Neuron (in vitro differentiated cells): ENCODE results near the gene RFC4.
"Not testable (repeated sequence)": the region's sequence is repeated elsewhere in the genome, so short reads cannot be mapped to it uniquely, and the experiment has no call there.

Experiments used
- H2AFZ ChIP-seq: one replicate; pipeline ENCODE4 v1.6.1; 2013; ENCODE audit warnings: low read depth, mild to moderate bottlenecking, inconsistent platforms, low read length, moderate library complexity
- H3K27me3 ChIP-seq: one replicate; pipeline ENCODE4 v1.6.1; 2013; ENCODE audit warnings: low read length; ENCODE audit not compliant: insufficient read depth
- H3K36me3 ChIP-seq: one replicate; pipeline ENCODE4 v1.6.1; 2013; ENCODE audit warnings: low read length; ENCODE audit not compliant: insufficient read depth
- H3K4me1 ChIP-seq: one replicate; pipeline ENCODE4 v1.6.1; 2013; ENCODE audit warnings: low read length; ENCODE audit not compliant: insufficient read depth
- H3K4me3 ChIP-seq: 2 replicates; pipeline ENCODE4 v1.5.1; 2013; ENCODE audit warnings: mild to moderate bottlenecking, low read length, moderate library complexity
- H3K9me3 ChIP-seq: one replicate; pipeline ENCODE4 v1.6.1; 2013; ENCODE audit warnings: low read length

Gene RFC4

DNA sequence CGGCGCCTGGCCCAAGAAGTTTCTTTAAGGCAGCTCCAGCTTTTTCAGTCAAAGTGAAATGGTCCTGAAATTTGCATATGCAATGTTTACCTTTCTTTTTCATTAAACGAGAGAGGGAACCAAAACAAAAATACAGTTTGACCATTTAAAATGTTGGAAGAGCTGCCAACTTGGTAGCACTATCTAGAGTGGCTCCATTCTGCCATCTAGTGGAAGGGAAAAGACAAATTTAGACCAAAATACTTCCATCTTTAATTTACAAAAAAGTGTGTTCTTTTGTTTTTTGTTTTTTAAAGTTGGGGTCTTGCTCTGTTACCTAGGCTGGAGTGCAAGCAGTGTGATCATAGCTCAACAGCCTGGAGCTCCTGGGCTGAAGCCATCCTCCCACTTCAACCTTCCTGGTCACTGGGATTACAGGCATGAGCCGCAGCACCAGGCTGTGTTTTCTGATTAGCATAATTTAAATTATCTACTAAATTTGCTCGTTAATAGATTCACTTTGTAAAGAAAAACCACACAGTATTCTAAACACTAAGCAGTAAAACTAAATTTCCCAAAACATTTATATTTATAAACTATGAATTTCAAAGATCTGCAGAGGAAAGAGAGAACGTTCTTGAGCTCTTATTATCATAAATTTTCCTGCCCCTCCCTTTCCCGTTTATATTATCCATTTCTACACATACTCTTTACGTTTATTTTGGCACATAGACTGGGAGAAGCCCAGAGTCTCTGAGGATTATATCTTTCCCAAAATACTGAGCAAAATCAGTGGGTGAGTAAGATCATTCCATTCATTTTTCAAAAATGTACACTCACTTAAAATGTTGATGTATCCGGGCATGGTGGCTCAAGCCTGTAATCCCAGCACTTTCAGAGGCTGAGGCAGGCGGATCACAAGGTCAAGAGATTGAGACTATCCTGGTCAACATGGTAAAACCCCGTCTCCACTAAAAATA is 15.4 kb upstream of the RFC4 start:
- Histone ChIP-seq H3K36me3 (no peaks in the 10 kb centered on the region), H3K27me3 (peaks cover 24% of the 10 kb centered on the region), H2AFZ (no peak overlapping the region), H3K4me1 (peaks cover 27% of the 10 kb centered on the region), H3K4me3 (no peak overlapping the region), H3K9me3 (no peaks in the 10 kb centered on the region)

GRCh38 chr3:186818956-186819355 is 12.7 kb upstream of the RFC4 start:
- Histone ChIP-seq H2AFZ (no peak overlapping the region), H3K9me3 (no peaks in the 10 kb centered on the region), H3K27me3 (no peaks in the 10 kb centered on the region), H3K36me3 (no peaks in the 10 kb centered on the region), H3K4me1 (peaks cover 2% of the 10 kb centered on the region), H3K4me3 (no peak overlapping the region)

- Histone ChIP-seq H3K4me3 (no peak overlapping the region), H3K36me3 (no peaks in the 10 kb centered on the region), H3K4me1 (no peaks in the 10 kb centered on the region), H3K9me3 (no peaks in the 10 kb centered on the region), H2AFZ (no peak overlapping the region), H3K27me3 (no peaks in the 10 kb centered on the region)
These were observed 12.2 kb upstream of the RFC4 start for GRCh38 chr3:186818516-186818915.

DNA sequence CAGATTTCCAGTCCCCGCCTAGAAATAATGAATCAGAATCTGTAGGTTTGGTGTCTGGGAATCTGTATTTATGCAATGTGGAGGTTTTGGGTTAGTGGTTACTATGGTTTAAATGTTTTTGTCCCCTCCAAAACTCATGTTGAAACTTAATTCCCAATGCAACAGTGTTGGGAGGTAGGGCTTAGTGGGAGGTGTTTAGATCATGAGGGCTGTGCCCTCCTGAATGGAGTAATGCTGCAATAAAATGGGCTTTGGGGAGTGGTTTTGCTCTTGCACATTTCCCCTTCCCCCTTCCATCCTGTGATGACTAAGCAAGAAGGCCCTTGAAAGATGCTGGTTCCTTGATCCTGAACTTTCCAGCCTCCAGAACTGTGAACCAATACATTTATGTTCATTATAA is 9.2 kb upstream of the RFC4 start:
- Histone ChIP-seq H2AFZ (no peak overlapping the region), H3K9me3 (no peaks in the 10 kb centered on the region), H3K4me1 (no peaks in the 10 kb centered on the region), H3K36me3 (no peaks in the 10 kb centered on the region), H3K4me3 (no peak overlapping the region), H3K27me3 (no peaks in the 10 kb centered on the region)

DNA sequence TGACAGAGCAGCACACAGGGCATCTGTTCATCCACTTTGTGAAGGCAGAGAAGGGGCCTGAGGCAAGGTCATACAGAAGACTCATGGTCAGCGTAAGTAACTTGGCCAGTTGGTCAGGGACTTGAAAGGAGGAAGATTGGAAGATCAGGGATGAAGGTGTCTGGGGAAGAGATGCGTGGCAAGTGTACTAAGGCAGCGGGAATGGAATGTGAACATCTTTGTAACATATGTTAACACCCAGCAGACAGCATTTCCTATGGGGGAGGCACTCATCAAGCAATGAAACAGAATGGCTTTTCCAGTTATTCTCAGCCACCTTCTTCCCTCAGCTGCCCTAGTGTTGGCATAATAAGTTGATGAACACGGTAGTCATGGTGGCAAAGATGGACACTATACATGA is 7.8 kb upstream of the RFC4 start:
- Histone ChIP-seq H3K27me3 (no peaks in the 10 kb centered on the region), H3K9me3 (no peaks in the 10 kb centered on the region), H3K4me1 (no peaks in the 10 kb centered on the region), H2AFZ (no peak overlapping the region), H3K4me3 (no peak overlapping the region), H3K36me3 (no peaks in the 10 kb centered on the region)

- H3K9me3 ChIP-seq, H3K36me3 ChIP-seq, H3K4me1 ChIP-seq, H2AFZ ChIP-seq, H3K4me3 ChIP-seq, H3K27me3 ChIP-seq: not testable (repeated sequence)
These were observed 5.0 kb upstream of the RFC4 start for GRCh38 chr3:186811313-186811712.

- peaks cover 11% of the 10 kb centered on the region for H3K4me1 ChIP-seq
- H3K4me3 ChIP-seq, result no peak overlapping the region
- H2AFZ ChIP-seq, result no peak overlapping the region
- H3K36me3 ChIP-seq, result no peaks in the 10 kb centered on the region
- H3K9me3 ChIP-seq, result no peaks in the 10 kb centered on the region
- no peaks in the 10 kb centered on the region for H3K27me3 ChIP-seq
These were observed 4.2 kb upstream of the RFC4 start for GRCh38 chr3:186810336-186810996.

- peak overlapping the region; percentile 74 for H3K4me3 ChIP-seq
These were observed 949 bp upstream of the RFC4 start for GRCh38 chr3:186807231-186807630.

DNA sequence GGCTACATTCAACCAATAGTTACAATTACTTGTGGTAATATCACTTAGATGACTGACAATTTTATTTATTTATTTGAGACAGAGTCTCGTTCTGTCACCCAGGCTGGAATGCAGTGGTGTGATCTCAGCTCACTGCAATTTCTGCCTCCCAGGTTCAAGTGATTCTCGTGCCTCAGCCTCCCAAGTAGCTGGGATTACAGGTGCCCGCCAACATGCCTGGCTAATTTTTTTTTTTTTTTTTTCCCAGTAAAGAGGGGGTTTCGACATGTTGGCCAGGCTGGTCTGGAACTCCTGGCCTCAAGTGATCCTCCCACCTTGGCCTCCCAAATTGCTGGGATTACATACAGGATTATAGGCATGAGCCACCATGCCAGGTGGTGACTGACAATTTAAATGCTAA is 2.8 kb downstream of the RFC4 start:
- Histone ChIP-seq H3K4me1 (peaks cover 17% of the 10 kb centered on the region), H3K36me3 (peaks cover 45% of the 10 kb centered on the region)
- not testable (repeated sequence) for H3K27me3 ChIP-seq, H3K9me3 ChIP-seq, H2AFZ ChIP-seq, H3K4me3 ChIP-seq

More at GRCh38 chr3:186807231-186807630, 949 bp upstream of the RFC4 start:
- H2AFZ ChIP-seq, result peak overlapping the region; percentile 90
- H3K4me1 ChIP-seq, result peaks cover 17% of the 10 kb centered on the region
- H3K36me3 ChIP-seq, result peaks cover 18% of the 10 kb centered on the region
- no peaks in the 10 kb centered on the region for H3K9me3 ChIP-seq
- no peaks in the 10 kb centered on the region for H3K27me3 ChIP-seq

- H3K4me1 ChIP-seq, result peaks cover 17% of the 10 kb centered on the region
- no peaks in the 10 kb centered on the region for H3K9me3 ChIP-seq
- peaks cover 52% of the 10 kb centered on the region for H3K36me3 ChIP-seq
- H3K4me3 ChIP-seq, result no peak overlapping the region
- H2AFZ ChIP-seq, result no peak overlapping the region
- no peaks in the 10 kb centered on the region for H3K27me3 ChIP-seq
These were observed 3.6 kb downstream of the RFC4 start for GRCh38 chr3:186802701-186803100.

DNA sequence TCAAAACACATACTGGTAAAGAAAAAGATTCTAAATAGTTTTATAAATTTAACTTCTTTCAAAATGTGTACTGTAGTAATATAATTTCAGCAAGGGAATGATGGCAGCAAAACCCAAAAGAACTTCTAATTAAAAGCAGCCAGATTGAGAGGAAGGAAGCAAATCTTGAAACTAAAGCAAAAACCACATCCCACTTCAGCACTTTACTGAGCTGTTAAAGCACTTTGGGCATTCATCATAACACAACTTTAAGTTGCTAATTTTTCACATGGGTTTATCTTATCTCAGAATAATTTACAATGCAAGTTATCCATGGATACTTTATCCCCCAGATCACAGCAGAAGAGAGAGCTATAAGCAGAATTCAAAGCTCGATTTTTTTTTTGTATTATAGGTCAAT is 6.0 kb downstream of the RFC4 start:
- Histone ChIP-seq H3K9me3 (no peaks in the 10 kb centered on the region), H2AFZ (no peak overlapping the region), H3K4me3 (no peak overlapping the region), H3K27me3 (no peaks in the 10 kb centered on the region), H3K4me1 (peaks cover 5% of the 10 kb centered on the region), H3K36me3 (peaks cover 65% of the 10 kb centered on the region)

DNA sequence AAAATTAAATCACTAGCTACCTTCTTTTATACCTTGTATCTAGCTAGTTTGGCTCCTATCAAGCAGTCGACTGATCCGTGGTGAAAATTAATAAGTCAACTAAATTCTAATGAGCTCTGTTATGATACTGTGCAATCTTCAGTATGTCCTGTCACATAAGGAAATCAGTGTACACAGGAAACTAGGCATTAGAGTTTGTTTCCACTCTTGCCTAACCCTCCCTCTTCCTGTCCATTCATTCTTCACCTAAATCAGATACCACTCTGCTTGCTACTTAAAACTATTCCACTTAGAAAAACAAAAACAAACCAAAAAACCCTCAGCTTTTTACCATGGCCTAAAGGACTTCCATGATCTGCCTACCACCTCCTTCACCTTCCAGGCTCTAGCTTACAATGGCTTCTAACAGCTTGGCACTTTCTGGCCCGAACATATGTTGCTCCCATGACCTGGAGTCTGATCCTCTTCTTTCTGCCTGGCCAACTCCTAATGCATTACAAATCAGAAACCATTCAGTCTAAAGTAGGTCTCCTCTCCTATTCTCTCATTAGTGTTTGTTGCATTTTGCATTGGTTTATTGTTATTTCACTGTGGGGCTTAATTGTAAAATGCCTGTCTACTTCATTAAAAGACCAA is 7.9 kb downstream of the RFC4 start:
- Histone ChIP-seq H3K27me3 (no peaks in the 10 kb centered on the region), H3K4me1 (no peaks in the 10 kb centered on the region), H3K9me3 (no peaks in the 10 kb centered on the region), H3K4me3 (no peak overlapping the region), H2AFZ (no peak overlapping the region), H3K36me3 (peaks cover 68% of the 10 kb centered on the region)
